ENCODE measurements around the gene PLA2G4D.

The PLA2G4D gene

GRCh38 chr15:42121021-42121420 lies 26.7 kb upstream of the PLA2G4D start:
- H3K36me3 ChIP-seq: no peaks in the 10 kb centered on the region
- no peak for DNase-seq
- TF ChIP-seq CTCF (IDR thresholded peaks at IDR 0.05; ENCODE audit: low read depth, low read length): no peak
- no peak overlapping the region for H3K4me3 ChIP-seq (ENCODE audit: low read depth, low read length)
- H3K27me3 ChIP-seq (ENCODE audit: insufficient read depth, low read depth, severe bottlenecking): no peaks in the 10 kb centered on the region
- H3K27ac ChIP-seq: no peak overlapping the region
- H3K9me3 ChIP-seq (ENCODE audit: severe bottlenecking): no peaks in the 10 kb centered on the region

- no peak overlapping the region for H3K4me3 ChIP-seq (ENCODE audit: low read depth, low read length)
- no peak for TF ChIP-seq CTCF (IDR thresholded peaks at IDR 0.05; ENCODE audit: low read depth, low read length)
- no peaks in the 10 kb centered on the region for H3K36me3 ChIP-seq
- H3K27ac ChIP-seq: no peak overlapping the region
- H3K9me3 ChIP-seq (ENCODE audit: severe bottlenecking): no peaks in the 10 kb centered on the region
- H3K27me3 ChIP-seq (ENCODE audit: insufficient read depth, low read depth, severe bottlenecking): no peaks in the 10 kb centered on the region
- DNase-seq: no peak
Observed at GRCh38 chr15:42120285-42120684, 25.9 kb upstream of the PLA2G4D start.

GRCh38 chr15:42119446-42119760 lies 25.0 kb upstream of the PLA2G4D start:
- DNase-seq: no peak
- no peaks in the 10 kb centered on the region for H3K27me3 ChIP-seq (ENCODE audit: insufficient read depth, low read depth, severe bottlenecking)
- no peaks in the 10 kb centered on the region for H3K36me3 ChIP-seq
- H3K4me3 ChIP-seq (ENCODE audit: low read depth, low read length): no peak overlapping the region
- no peak for TF ChIP-seq CTCF (IDR thresholded peaks at IDR 0.05; ENCODE audit: low read depth, low read length)
- no peaks in the 10 kb centered on the region for H3K9me3 ChIP-seq (ENCODE audit: severe bottlenecking)
- H3K27ac ChIP-seq: no peak overlapping the region

- Histone ChIP-seq H3K9me3 (ENCODE audit: severe bottlenecking) (no peaks in the 10 kb centered on the region), H3K4me3 (ENCODE audit: low read depth, low read length) (no peak overlapping the region), H3K27me3 (ENCODE audit: insufficient read depth, low read depth, severe bottlenecking) (no peaks in the 10 kb centered on the region), H3K27ac (no peak overlapping the region), H3K36me3 (no peaks in the 10 kb centered on the region)
- no peak for TF ChIP-seq CTCF (IDR thresholded peaks at IDR 0.05; ENCODE audit: low read depth, low read length)
- DNase-seq: no peak
Observed at GRCh38 chr15:42118650-42119445, 24.5 kb upstream of the PLA2G4D start.

- no peak for TF ChIP-seq CTCF (IDR thresholded peaks at IDR 0.05; ENCODE audit: low read depth, low read length)
- no peak overlapping the region for H3K27ac ChIP-seq
- DNase-seq: no peak
- H3K36me3 ChIP-seq: no peaks in the 10 kb centered on the region
- no peaks in the 10 kb centered on the region for H3K27me3 ChIP-seq (ENCODE audit: insufficient read depth, low read depth, severe bottlenecking)
- no peaks in the 10 kb centered on the region for H3K9me3 ChIP-seq (ENCODE audit: severe bottlenecking)
- no peak overlapping the region for H3K4me3 ChIP-seq (ENCODE audit: low read depth, low read length)
Observed at GRCh38 chr15:42111924-42112323, 17.6 kb upstream of the PLA2G4D start.

- DNase-seq: no peak
Observed at GRCh38 chr15:42110367-42110766, 16.0 kb upstream of the PLA2G4D start.

More at GRCh38 chr15:42110367-42110766, 16.0 kb upstream of the PLA2G4D start:
- no peak for TF ChIP-seq CTCF (IDR thresholded peaks at IDR 0.05; ENCODE audit: low read depth, low read length)
- no peak overlapping the region for H3K4me3 ChIP-seq (ENCODE audit: low read depth, low read length)
- H3K36me3 ChIP-seq: no peaks in the 10 kb centered on the region
- H3K27ac ChIP-seq: no peak overlapping the region
- H3K27me3 ChIP-seq (ENCODE audit: insufficient read depth, low read depth, severe bottlenecking): no peaks in the 10 kb centered on the region
- H3K9me3 ChIP-seq (ENCODE audit: severe bottlenecking): no peaks in the 10 kb centered on the region

Data from WERI-Rb-1 (cell line).